ENCODE data around the gene C16orf92. TPM values are rescaled to one million over a fixed set of nuclear protein-coding genes. Genes with fewer than 3 reads are reported as not detected.

The C16orf92 gene
- polyA plus RNA-seq, 1 donor = not detected

GRCh38 chr16:30046588-30046987 is 23.6 kb downstream of the C16orf92 start:
- no peaks in the 10 kb centered on the region for H3K9me3 ChIP-seq (ENCODE audit: control insufficient read depth, low read depth, low read length)
- H3K4me3 ChIP-seq (ENCODE audit: low read length) = no peak overlapping the region
- no peaks in the 10 kb centered on the region for H3K27me3 ChIP-seq (ENCODE audit: control insufficient read depth, insufficient read depth, low read length)
- no CpG with 5 or more reads among the region's 1 CpG for WGBS (ENCODE audit: insufficient coverage, low lambda C conversion rate)
- H3K36me3 ChIP-seq (ENCODE audit: control insufficient read depth, insufficient read depth, low read length) = no peaks in the 10 kb centered on the region
- H3K4me1 ChIP-seq (ENCODE audit: control insufficient read depth, insufficient read depth, low read length) = no peaks in the 10 kb centered on the region
- H3K27ac ChIP-seq (ENCODE audit: low read length) = no peak overlapping the region
- no peak for DNase-seq

- no CpG with 5 or more reads among the region's 8 CpGs for WGBS (ENCODE audit: insufficient coverage, low lambda C conversion rate)
- no peaks in the 10 kb centered on the region for H3K36me3 ChIP-seq (ENCODE audit: control insufficient read depth, insufficient read depth, low read length)
Observed at GRCh38 chr16:30049871-30050270, 26.9 kb downstream of the C16orf92 start.

GRCh38 chr16:30051518-30051917 is 28.5 kb downstream of the C16orf92 start:
- H3K9me3 ChIP-seq (ENCODE audit: control insufficient read depth, low read depth, low read length) = no peaks in the 10 kb centered on the region
- no peaks in the 10 kb centered on the region for H3K36me3 ChIP-seq (ENCODE audit: control insufficient read depth, insufficient read depth, low read length)
- no peak overlapping the region for H3K4me3 ChIP-seq (ENCODE audit: low read length)
- H3K27me3 ChIP-seq (ENCODE audit: control insufficient read depth, insufficient read depth, low read length) = no peaks in the 10 kb centered on the region
- no peak for DNase-seq
- WGBS (ENCODE audit: insufficient coverage, low lambda C conversion rate) = no CpG with 5 or more reads among the region's 3 CpGs
- peaks cover 9% of the 10 kb centered on the region for H3K4me1 ChIP-seq (ENCODE audit: control insufficient read depth, insufficient read depth, low read length)
- H3K27ac ChIP-seq (ENCODE audit: low read length) = no peak overlapping the region

More at GRCh38 chr16:30049871-30050270, 26.9 kb downstream of the C16orf92 start:
- Histone ChIP-seq H3K27ac (ENCODE audit: low read length) (no peak overlapping the region), H3K9me3 (ENCODE audit: control insufficient read depth, low read depth, low read length) (no peaks in the 10 kb centered on the region), H3K4me1 (ENCODE audit: control insufficient read depth, insufficient read depth, low read length) (peaks cover 9% of the 10 kb centered on the region), H3K27me3 (ENCODE audit: control insufficient read depth, insufficient read depth, low read length) (no peaks in the 10 kb centered on the region), H3K4me3 (ENCODE audit: low read length) (no peak overlapping the region)
- DNase-seq = no peak

DNA sequence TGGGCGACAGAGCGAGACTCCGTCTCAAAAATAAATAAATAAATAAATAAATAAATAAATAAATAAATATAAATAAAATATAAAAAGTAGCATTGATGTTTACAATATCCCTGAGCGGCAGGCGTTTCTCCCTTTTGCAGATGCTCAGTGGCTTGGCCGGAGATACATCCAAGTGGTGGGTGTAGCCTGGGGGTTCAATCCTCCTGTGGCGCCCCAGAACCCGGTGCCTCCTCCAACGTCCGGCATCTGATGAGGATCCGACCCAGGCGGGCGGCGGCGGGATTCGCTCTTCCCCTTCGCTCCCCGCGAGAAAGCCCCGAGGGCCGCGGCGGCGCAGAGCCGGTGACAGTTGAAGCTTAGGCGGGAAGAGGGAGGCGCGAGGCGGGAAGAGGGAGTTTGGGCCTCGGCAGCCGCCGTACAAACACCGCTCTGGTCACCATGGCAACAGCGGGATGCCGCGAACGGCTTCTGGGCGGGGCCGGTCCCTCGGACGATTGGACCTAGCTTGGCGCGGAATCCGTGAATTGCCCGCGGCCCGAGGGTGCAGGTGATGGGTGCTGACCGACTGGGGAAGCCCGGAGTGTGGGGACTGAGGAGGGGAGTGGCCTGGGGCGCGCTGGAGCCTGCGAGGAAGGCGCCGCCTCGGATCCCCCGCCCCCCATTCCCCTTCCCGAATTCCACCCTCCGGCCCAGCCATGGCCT is 29.8 kb downstream of the C16orf92 start:
- H3K9me3 ChIP-seq (ENCODE audit: control insufficient read depth, low read depth, low read length) = no peaks in the 10 kb centered on the region
- WGBS (ENCODE audit: insufficient coverage, low lambda C conversion rate) = no CpG with 5 or more reads among the region's 58 CpGs
- peak overlapping the region; percentile 79 for H3K4me3 ChIP-seq (ENCODE audit: low read length)
- H3K27me3 ChIP-seq (ENCODE audit: control insufficient read depth, insufficient read depth, low read length) = no peaks in the 10 kb centered on the region
- peak; percentile 82 to 90 for DNase-seq
- no peak overlapping the region for H3K27ac ChIP-seq (ENCODE audit: low read length)
- peaks cover 9% of the 10 kb centered on the region for H3K4me1 ChIP-seq (ENCODE audit: control insufficient read depth, insufficient read depth, low read length)
- H3K36me3 ChIP-seq (ENCODE audit: control insufficient read depth, insufficient read depth, low read length) = no peaks in the 10 kb centered on the region

DNA sequence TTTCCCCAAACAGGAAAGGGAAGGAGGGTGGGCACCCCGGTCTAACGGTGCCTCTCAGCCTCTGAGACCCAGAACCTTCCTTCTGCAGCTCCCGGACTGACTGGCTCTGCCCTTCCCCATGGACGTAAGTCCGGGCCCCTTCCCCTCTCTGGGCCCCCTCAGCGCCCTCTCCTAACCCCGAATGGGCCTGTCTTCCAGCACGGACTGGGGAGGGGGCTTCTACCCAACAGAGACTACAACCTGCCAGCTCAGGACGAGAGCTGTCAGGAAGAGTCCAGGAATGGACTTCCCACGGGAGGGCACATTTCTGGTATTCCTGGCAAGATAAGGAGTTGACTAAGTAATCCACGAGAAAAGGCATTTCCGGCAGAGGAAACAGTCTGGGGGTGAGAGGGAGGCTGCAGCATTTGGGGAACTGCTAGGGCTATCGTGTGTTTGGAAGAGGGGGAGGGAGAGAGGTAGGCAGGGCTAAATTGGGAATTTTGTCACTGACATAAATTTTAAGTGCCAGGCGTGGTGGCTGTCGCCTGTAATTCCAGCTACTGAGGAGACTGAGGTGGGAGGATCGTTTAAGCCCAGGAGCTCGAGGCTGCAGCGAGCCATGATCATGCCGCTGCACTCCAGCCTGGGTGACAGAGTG is 30.5 kb downstream of the C16orf92 start:
- Histone ChIP-seq H3K4me3 (ENCODE audit: low read length) (peak overlapping the region; percentile 79), H3K36me3 (ENCODE audit: control insufficient read depth, insufficient read depth, low read length) (no peaks in the 10 kb centered on the region), H3K27ac (ENCODE audit: low read length) (no peak overlapping the region), H3K4me1 (ENCODE audit: control insufficient read depth, insufficient read depth, low read length) (peaks cover 9% of the 10 kb centered on the region), H3K27me3 (ENCODE audit: control insufficient read depth, insufficient read depth, low read length) (no peaks in the 10 kb centered on the region), H3K9me3 (ENCODE audit: control insufficient read depth, low read depth, low read length) (no peaks in the 10 kb centered on the region)
- no CpG with 5 or more reads among the region's 19 CpGs for WGBS (ENCODE audit: insufficient coverage, low lambda C conversion rate)
- no peak for DNase-seq

GRCh38 chr16:30054451-30054850 is 31.5 kb downstream of the C16orf92 start:
- 100% methylated on average over 1 of the region's 8 CpGs for WGBS (ENCODE audit: insufficient coverage, low lambda C conversion rate)
- H3K27ac ChIP-seq (ENCODE audit: low read length) = no peak overlapping the region
- H3K9me3 ChIP-seq (ENCODE audit: control insufficient read depth, low read depth, low read length) = no peaks in the 10 kb centered on the region
- peaks cover 9% of the 10 kb centered on the region for H3K4me1 ChIP-seq (ENCODE audit: control insufficient read depth, insufficient read depth, low read length)
- no peaks in the 10 kb centered on the region for H3K27me3 ChIP-seq (ENCODE audit: control insufficient read depth, insufficient read depth, low read length)
- H3K4me3 ChIP-seq (ENCODE audit: low read length) = no peak overlapping the region
- DNase-seq = no peak
- H3K36me3 ChIP-seq (ENCODE audit: control insufficient read depth, insufficient read depth, low read length) = no peaks in the 10 kb centered on the region

GRCh38 chr16:30054959-30055553 is 32.1 kb downstream of the C16orf92 start:
- H3K4me1 ChIP-seq (ENCODE audit: control insufficient read depth, insufficient read depth, low read length) = peaks cover 9% of the 10 kb centered on the region
- DNase-seq = no peak
- no peaks in the 10 kb centered on the region for H3K27me3 ChIP-seq (ENCODE audit: control insufficient read depth, insufficient read depth, low read length)
- no peak overlapping the region for H3K27ac ChIP-seq (ENCODE audit: low read length)
- H3K4me3 ChIP-seq (ENCODE audit: low read length) = no peak overlapping the region
- no CpG with 5 or more reads among the region's 10 CpGs for WGBS (ENCODE audit: insufficient coverage, low lambda C conversion rate)
- no peaks in the 10 kb centered on the region for H3K9me3 ChIP-seq (ENCODE audit: control insufficient read depth, low read depth, low read length)
- no peaks in the 10 kb centered on the region for H3K36me3 ChIP-seq (ENCODE audit: control insufficient read depth, insufficient read depth, low read length)

DNA sequence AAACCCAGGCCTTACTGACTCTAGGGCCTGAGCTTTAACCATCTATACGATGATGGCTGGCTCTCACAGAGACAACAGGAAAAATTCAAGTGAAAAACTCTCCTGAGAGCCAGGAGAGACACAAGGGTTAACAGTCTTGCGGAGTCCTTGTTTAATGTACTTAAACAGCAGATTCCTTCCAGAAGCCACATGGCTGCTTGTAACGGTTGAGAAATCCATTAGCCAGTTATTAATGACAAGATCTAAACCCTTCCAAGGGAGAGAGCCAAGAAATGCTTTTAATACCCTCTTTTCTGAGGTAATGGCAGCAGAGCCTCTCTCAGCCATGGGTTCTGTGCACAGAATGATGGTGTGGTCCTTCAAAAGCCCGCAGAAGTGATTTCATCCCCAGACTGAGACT is 37.3 kb downstream of the C16orf92 start:
- Histone ChIP-seq H3K4me1 (ENCODE audit: control insufficient read depth, insufficient read depth, low read length) (peaks cover 11% of the 10 kb centered on the region), H3K36me3 (ENCODE audit: control insufficient read depth, insufficient read depth, low read length) (no peaks in the 10 kb centered on the region), H3K27ac (ENCODE audit: low read length) (no peak overlapping the region), H3K27me3 (ENCODE audit: control insufficient read depth, insufficient read depth, low read length) (no peaks in the 10 kb centered on the region), H3K9me3 (ENCODE audit: control insufficient read depth, low read depth, low read length) (no peaks in the 10 kb centered on the region), H3K4me3 (ENCODE audit: low read length) (no peak overlapping the region)
- no peak for DNase-seq
- WGBS (ENCODE audit: insufficient coverage, low lambda C conversion rate) = 83% methylated on average over 1 of the region's 4 CpGs

DNA sequence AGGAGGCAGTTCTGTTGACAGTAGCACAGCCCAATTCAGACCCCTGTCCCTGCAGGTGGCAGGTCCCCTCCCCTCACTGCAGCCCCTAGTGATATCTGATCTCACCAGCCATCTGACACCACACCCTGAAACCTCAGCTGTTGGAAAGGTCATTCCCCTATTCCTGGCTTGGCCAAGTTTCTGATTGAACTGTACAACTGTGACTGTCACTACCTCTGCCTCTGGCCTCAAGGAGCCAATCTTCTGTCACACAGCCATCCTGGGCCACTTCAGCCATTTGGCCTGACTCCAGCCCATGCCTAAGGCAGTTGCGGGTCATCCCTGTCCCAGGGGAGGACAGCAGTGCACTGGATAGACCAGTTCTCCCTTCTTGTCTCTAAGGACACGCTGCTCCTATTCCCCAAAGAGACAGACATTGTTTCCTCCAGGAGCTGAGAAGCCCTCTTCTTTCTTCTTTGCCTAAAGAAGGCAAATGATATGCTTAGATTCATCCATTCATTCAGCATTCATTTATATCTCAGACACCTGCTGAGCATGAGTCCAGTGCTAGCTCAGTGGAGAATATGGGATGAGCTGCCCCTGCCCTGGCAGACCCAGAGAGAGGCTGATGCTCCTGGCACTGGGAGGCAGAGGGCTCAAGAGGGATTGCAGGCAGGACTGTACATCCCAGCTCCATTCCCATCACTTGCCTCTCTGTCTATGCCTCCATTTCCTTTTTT is 38.0 kb downstream of the C16orf92 start:
- DNase-seq = no peak
- Histone ChIP-seq H3K4me3 (ENCODE audit: low read length) (no peak overlapping the region), H3K27me3 (ENCODE audit: control insufficient read depth, insufficient read depth, low read length) (no peaks in the 10 kb centered on the region), H3K36me3 (ENCODE audit: control insufficient read depth, insufficient read depth, low read length) (no peaks in the 10 kb centered on the region), H3K4me1 (ENCODE audit: control insufficient read depth, insufficient read depth, low read length) (peaks cover 11% of the 10 kb centered on the region), H3K27ac (ENCODE audit: low read length) (no peak overlapping the region), H3K9me3 (ENCODE audit: control insufficient read depth, low read depth, low read length) (no peaks in the 10 kb centered on the region)
- WGBS (ENCODE audit: insufficient coverage, low lambda C conversion rate) = no CpG with 5 or more reads among the region's 2 CpGs

DNA sequence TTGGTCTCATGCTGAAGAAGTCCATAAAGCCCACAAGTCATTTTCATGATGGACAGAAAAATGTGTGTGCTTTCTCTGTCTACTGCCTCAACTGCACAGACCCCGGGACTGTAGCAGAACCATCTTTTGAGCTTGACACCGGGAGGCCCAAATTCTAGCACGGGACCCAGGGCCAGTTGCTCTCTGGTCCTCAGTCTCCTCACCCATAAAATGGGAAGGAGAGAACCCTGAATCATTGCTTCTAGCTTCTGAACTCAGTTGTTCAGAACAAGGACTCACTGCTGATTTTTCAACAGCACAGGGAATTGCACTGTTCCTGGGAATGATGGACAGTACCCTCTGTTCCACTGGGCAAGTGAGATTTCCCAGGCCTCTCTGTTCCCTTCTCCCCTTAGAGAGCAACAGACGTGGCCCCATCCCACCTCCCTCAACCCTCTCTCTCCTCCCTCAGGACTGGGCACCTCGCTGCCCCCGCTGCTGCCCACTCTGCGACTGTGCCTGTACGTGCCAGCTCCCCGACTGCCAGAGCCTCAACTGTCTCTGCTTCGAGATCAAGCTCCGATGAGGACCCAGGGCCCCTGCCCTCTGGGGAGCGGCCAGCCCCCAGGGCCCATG is 40.4 kb downstream of the C16orf92 start:
- H3K27ac ChIP-seq (ENCODE audit: low read length) = peak overlapping the region; percentile 100
- DNase-seq = no peak
- H3K9me3 ChIP-seq (ENCODE audit: control insufficient read depth, low read depth, low read length) = no peaks in the 10 kb centered on the region
- no peak overlapping the region for H3K4me3 ChIP-seq (ENCODE audit: low read length)
- WGBS (ENCODE audit: insufficient coverage, low lambda C conversion rate) = no CpG with 5 or more reads among the region's 12 CpGs
- H3K4me1 ChIP-seq (ENCODE audit: control insufficient read depth, insufficient read depth, low read length) = peaks cover 21% of the 10 kb centered on the region
- H3K27me3 ChIP-seq (ENCODE audit: control insufficient read depth, insufficient read depth, low read length) = no peaks in the 10 kb centered on the region
- H3K36me3 ChIP-seq (ENCODE audit: control insufficient read depth, insufficient read depth, low read length) = peaks cover 12% of the 10 kb centered on the region

Data from large intestine (tissue), 3 donors.